AG04449 (cell line): ENCODE results near the gene AK2.
"Not testable (repeated sequence)": the region's sequence is repeated elsewhere in the genome, so short reads cannot be mapped to it uniquely, and the experiment has no call there.

Experiments
- CTCF ChIA-PET: fragments of 350-600 bp; formaldehyde crosslinking; extraction: SDS; loops from one replicate; lab custom pipeline; 2021; ENCODE audit warnings: antibody characterized with exemption; lab: Yijun Ruan, JAX
- POLR2A ChIA-PET: fragments of 400-600, 350-600 bp; formaldehyde crosslinking; extraction: SDS; loops from one replicate; lab custom pipeline; 2020; ENCODE audit warnings: antibody characterized with exemption, inconsistent platforms; lab: Yijun Ruan, JAX
- DNase-seq: peaks from one replicate; pipeline ENCODE4 v3.0.0-alpha.2; 2010; ENCODE audit warnings: low read depth, low spot score
- H3K4me3 ChIP-seq: 2 replicates; pipeline ENCODE4 v1.5.1; 2011; ENCODE audit warnings: low read depth, mild to moderate bottlenecking, control low read depth, low read length
- TF ChIP-seq, protein P1 (sequence below): IDR thresholded peaks from one replicate; pipeline ENCODE4 v1.5.1; 2011; ENCODE audit warnings: mild to moderate bottlenecking, moderate library complexity, low read length, control low read depth, inconsistent platforms; ENCODE audit not compliant: insufficient read depth; ENCODE audit errors: missing control alignments

The AK2 gene

GRCh38 chr1:32983020-32983419 lies 53.7 kb downstream of the AK2 start:
- no peak overlapping the region for H3K4me3 ChIP-seq
- CTCF ChIA-PET, result interaction anchor here (2.3 kb wide), 1 partner anchor 24 kb away, joined by 7 read pairs; no protein-coding TSS in a partner anchor
- no peak for DNase-seq
- POLR2A ChIA-PET, result no interaction called here
- TF ChIP-seq, protein P1, sequence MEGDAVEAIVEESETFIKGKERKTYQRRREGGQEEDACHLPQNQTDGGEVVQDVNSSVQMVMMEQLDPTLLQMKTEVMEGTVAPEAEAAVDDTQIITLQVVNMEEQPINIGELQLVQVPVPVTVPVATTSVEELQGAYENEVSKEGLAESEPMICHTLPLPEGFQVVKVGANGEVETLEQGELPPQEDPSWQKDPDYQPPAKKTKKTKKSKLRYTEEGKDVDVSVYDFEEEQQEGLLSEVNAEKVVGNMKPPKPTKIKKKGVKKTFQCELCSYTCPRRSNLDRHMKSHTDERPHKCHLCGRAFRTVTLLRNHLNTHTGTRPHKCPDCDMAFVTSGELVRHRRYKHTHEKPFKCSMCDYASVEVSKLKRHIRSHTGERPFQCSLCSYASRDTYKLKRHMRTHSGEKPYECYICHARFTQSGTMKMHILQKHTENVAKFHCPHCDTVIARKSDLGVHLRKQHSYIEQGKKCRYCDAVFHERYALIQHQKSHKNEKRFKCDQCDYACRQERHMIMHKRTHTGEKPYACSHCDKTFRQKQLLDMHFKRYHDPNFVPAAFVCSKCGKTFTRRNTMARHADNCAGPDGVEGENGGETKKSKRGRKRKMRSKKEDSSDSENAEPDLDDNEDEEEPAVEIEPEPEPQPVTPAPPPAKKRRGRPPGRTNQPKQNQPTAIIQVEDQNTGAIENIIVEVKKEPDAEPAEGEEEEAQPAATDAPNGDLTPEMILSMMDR, result no peak

GRCh38 chr1:32981003-32981901 lies 55.4 kb downstream of the AK2 start:
- H3K4me3 ChIP-seq, result no peak overlapping the region
- CTCF ChIA-PET, result interaction anchor here (1.0 to 1.7 kb wide), 3 partner anchors 10 to 73 kb away, joined by 3 read pairs; no protein-coding TSS in a partner anchor
- TF ChIP-seq, protein P1, result no peak
- POLR2A ChIA-PET, result interaction anchor here (1.0 to 1.2 kb wide), 2 partner anchors 9 to 11 kb away, joined by 3 read pairs; no protein-coding TSS in a partner anchor
- DNase-seq, result no peak

DNA sequence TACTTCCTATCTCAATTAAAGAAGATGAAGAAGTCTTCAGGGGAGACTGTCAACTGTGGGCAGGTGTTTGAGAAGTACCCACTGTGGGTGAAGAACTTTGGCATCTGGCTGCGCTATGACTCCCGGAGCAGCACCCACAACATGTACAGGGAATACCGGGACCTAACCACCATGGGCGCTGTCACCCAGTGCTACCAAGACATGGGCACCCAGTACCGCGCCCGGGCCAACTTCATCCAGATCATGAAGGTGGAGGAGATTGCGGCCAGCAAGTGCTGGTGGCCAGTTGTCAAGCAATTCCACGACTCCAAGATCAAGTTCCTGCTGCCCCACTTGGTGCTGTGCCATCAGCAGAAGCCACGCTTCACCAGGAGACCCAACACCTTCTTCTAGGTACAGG lies 56.6 kb downstream of the AK2 start:
- no peak overlapping the region for H3K4me3 ChIP-seq
- TF ChIP-seq, protein P1, result no peak
- CTCF ChIA-PET, result interaction anchor here (1.0 to 1.7 kb wide), 3 partner anchors 9 to 75 kb away, joined by 3 read pairs; no protein-coding TSS in a partner anchor
- DNase-seq, result no peak
- POLR2A ChIA-PET, result no interaction called here

GRCh38 chr1:32978854-32979253 lies 57.8 kb downstream of the AK2 start:
- DNase-seq, result no peak
- ChIA-PET CTCF (no interaction called here), POLR2A (no interaction called here)
- no peak overlapping the region for H3K4me3 ChIP-seq
- TF ChIP-seq, protein P1, result no peak

GRCh38 chr1:32977546-32978087 lies 59.1 kb downstream of the AK2 start:
- TF ChIP-seq, protein P1, result no peak
- CTCF ChIA-PET, result interaction anchor here (1.2 to 1.3 kb wide), 2 partner anchors 10 to 30 kb away, joined by 3 read pairs; no protein-coding TSS in a partner anchor
- no peak overlapping the region for H3K4me3 ChIP-seq
- DNase-seq, result no peak
- POLR2A ChIA-PET, result interaction anchor here (0.5 to 1.1 kb wide), 2 partner anchors 16 to 165 kb away, joined by 3 read pairs; no protein-coding TSS in a partner anchor

GRCh38 chr1:32975055-32975454 lies 61.6 kb downstream of the AK2 start:
- CTCF ChIA-PET, DNase-seq, POLR2A ChIA-PET, H3K4me3 ChIP-seq: not testable (repeated sequence)

GRCh38 chr1:32973458-32973857 lies 63.2 kb downstream of the AK2 start:
- DNase-seq, POLR2A ChIA-PET, CTCF ChIA-PET, H3K4me3 ChIP-seq: not testable (repeated sequence)
